KMS-11 (cell line): ENCODE measurements around the gene DAZAP2.
A peak's percentile ranks its signal among the peaks of the same experiment; 100 is the strongest.
"Not testable (repeated sequence)": the region's sequence is repeated elsewhere in the genome, so short reads cannot be mapped to it uniquely, and the experiment has no call there.

ENCODE experiments used
- H2AFZ ChIP-seq: fragments of 200-600 bp; sonication (generic); 2 replicates; pipeline ENCODE4 v1.6.1; 2016; ENCODE audit warnings: antibody characterized with exemption, mixed run types, low read depth
- H3K27ac ChIP-seq: fragments of 200-600 bp; sonication (generic); 2 replicates; pipeline ENCODE4 v1.6.1; 2016; ENCODE audit warnings: mild to moderate bottlenecking, mixed run types
- H3K27me3 ChIP-seq: fragments of 200-600 bp; sonication (generic); 2 replicates; pipeline ENCODE4 v1.6.1; 2017; ENCODE audit warnings: mild to moderate bottlenecking, low read depth, mixed run types, moderate library complexity; ENCODE audit not compliant: insufficient read depth
- H3K36me3 ChIP-seq: fragments of 200-600 bp; sonication (generic); 2 replicates; pipeline ENCODE4 v1.6.1; 2017; ENCODE audit warnings: mild to moderate bottlenecking, mixed run types; ENCODE audit not compliant: insufficient read depth
- H3K4me1 ChIP-seq: fragments of 200-600 bp; sonication (generic); 2 replicates; pipeline ENCODE4 v1.6.1; 2016; ENCODE audit warnings: mild to moderate bottlenecking, low read depth, mixed run types; ENCODE audit not compliant: poor library complexity, severe bottlenecking
- H3K4me2 ChIP-seq: fragments of 200-600 bp; sonication (generic); 2 replicates; pipeline ENCODE4 v1.7.0; 2016; ENCODE audit warnings: mild to moderate bottlenecking, mixed run types
- H3K4me3 ChIP-seq: fragments of 200-600 bp; sonication (generic); IDR thresholded peaks from 2 replicates; pipeline ENCODE4 v1.6.1; 2017; ENCODE audit warnings: low read depth, low read length, mixed read lengths; ENCODE audit not compliant: insufficient read depth
- H3K79me2 ChIP-seq: fragments of 200-600 bp; sonication (generic); 2 replicates; pipeline ENCODE4 v1.6.1; 2016; ENCODE audit warnings: low read depth, mixed run types; ENCODE audit not compliant: insufficient read depth
- H3K9ac ChIP-seq: fragments of 200-600 bp; sonication (generic); 2 replicates; pipeline ENCODE4 v1.6.1; 2016; ENCODE audit warnings: mild to moderate bottlenecking, mixed run types
- H4K20me1 ChIP-seq: fragments of 200-600 bp; sonication (generic); 2 replicates; pipeline ENCODE4 v1.6.1; 2016; ENCODE audit warnings: mild to moderate bottlenecking, mixed run types; ENCODE audit not compliant: insufficient read depth
- TF ChIP-seq, protein P1 (sequence below): fragments of 200-600 bp; sonication (generic); conservative IDR thresholded peaks from 2 replicates; pipeline ENCODE4 v1.6.1; 2017; ENCODE audit warnings: low read depth, mild to moderate bottlenecking, antibody characterized with exemption, low read length, moderate library complexity, mixed read lengths

The DAZAP2 gene

DNA sequence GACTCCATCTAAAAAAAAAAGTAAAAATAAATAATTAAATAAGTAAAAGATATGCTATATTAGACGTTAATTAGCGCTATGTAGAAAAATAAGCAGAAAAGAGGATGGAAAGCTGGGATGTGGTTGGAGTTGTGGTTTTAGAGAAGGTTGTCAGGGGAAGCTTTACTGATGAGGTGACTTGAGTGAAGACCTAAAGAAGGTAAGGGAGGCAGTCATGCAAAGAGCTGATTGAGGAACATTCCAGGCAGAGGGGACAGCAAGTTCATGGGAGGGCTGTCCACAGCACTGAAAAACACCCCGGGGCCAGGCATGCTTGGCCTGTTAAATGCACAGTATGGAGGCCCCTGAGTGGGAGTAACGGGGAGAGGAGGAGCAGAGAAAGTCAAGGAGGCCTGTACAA, 15.9 kb downstream of the DAZAP2 start:
- H3K27ac ChIP-seq = no peak overlapping the region
- TF ChIP-seq, protein P1, sequence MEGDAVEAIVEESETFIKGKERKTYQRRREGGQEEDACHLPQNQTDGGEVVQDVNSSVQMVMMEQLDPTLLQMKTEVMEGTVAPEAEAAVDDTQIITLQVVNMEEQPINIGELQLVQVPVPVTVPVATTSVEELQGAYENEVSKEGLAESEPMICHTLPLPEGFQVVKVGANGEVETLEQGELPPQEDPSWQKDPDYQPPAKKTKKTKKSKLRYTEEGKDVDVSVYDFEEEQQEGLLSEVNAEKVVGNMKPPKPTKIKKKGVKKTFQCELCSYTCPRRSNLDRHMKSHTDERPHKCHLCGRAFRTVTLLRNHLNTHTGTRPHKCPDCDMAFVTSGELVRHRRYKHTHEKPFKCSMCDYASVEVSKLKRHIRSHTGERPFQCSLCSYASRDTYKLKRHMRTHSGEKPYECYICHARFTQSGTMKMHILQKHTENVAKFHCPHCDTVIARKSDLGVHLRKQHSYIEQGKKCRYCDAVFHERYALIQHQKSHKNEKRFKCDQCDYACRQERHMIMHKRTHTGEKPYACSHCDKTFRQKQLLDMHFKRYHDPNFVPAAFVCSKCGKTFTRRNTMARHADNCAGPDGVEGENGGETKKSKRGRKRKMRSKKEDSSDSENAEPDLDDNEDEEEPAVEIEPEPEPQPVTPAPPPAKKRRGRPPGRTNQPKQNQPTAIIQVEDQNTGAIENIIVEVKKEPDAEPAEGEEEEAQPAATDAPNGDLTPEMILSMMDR = no peak
- H3K79me2 ChIP-seq = no peaks in the 10 kb centered on the region

DNA sequence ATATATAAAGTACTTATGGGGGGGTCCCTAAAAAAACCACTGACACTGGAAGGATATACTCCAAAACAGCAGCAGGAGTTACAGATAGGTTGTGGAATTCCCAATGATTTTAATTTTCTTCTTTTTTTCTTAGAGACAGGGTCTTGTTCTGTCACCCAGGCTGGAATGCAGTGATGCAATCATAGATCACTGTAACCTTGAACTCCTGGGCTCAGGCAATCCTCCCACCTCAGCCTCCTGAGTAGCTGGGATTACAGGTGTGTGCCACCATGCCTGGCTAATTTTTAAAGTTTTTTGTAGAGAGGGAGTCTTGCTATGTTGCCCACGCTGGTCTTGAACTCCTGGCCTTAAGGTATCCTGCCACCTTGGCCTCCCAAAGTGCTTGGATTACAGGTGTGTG, 21.0 kb downstream of the DAZAP2 start:
- H3K4me1 ChIP-seq, H3K4me3 ChIP-seq, H3K27me3 ChIP-seq, H3K27ac ChIP-seq, H3K36me3 ChIP-seq, H2AFZ ChIP-seq, H4K20me1 ChIP-seq, H3K4me2 ChIP-seq, H3K79me2 ChIP-seq, H3K9ac ChIP-seq: not testable (repeated sequence)

More for the DNA sequence above, 15.9 kb downstream of the DAZAP2 start:
- no peaks in the 10 kb centered on the region for H3K27me3 ChIP-seq
- no peak overlapping the region for H3K9ac ChIP-seq
- no peaks in the 10 kb centered on the region for H3K36me3 ChIP-seq
- no peaks in the 10 kb centered on the region for H4K20me1 ChIP-seq
- no peak overlapping the region for H3K4me3 ChIP-seq
- no peak overlapping the region for H3K4me2 ChIP-seq
- no peaks in the 10 kb centered on the region for H3K4me1 ChIP-seq
- H2AFZ ChIP-seq = no peak overlapping the region

DNA sequence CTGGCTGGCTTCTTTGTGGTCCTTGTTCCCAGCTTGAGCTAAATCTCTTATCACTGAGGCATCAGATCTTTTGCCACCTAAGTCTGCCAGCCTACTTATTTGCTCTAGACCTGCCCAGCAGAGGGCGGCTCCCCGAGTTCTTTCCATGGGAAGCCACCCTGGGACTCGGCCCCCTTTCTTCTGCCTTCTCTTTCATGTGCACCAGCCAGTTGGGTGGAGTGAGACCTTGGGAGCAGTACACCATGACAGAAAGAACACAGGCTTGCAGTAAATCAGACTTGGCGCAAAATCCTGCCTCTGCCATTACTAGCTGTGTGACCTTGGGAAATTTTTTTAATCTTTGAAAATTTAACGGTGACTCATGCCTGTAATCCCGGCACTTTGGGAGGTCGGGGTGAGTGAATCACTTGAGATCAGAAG, 24.1 kb downstream of the DAZAP2 start:
- Histone ChIP-seq H3K79me2 (no peaks in the 10 kb centered on the region), H2AFZ (no peak overlapping the region), H3K9ac (no peak overlapping the region), H3K27ac (no peak overlapping the region), H3K27me3 (no peaks in the 10 kb centered on the region), H3K4me3 (no peak overlapping the region), H4K20me1 (no peaks in the 10 kb centered on the region), H3K36me3 (no peaks in the 10 kb centered on the region), H3K4me2 (no peak overlapping the region), H3K4me1 (peaks cover 8% of the 10 kb centered on the region)
- TF ChIP-seq, protein P1 = peak; percentile 36; the same call in 1 of the 2 replicates

DNA sequence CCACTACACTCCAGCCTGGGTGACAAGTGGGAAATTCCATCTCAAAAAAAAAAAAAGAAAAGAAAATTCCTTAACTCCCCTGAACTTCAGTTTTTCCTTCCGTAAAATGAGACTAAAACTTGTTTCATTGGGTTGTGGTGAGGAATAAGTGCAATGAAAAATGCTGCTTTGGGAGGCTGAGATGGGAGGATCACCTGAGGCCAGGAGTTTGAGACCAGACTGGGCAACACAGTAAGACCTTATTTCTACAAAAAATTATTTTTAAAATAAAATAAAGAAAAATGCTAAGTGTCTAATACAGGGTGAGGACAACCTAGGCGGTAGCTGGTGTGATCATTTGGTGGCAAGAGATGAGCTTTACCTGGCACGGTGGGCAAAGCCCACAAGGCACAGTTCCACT, 24.7 kb downstream of the DAZAP2 start:
- Histone ChIP-seq H3K27me3 (no peaks in the 10 kb centered on the region), H3K79me2 (no peaks in the 10 kb centered on the region), H3K27ac (no peak overlapping the region), H3K4me1 (peaks cover 8% of the 10 kb centered on the region), H4K20me1 (no peaks in the 10 kb centered on the region), H3K36me3 (no peaks in the 10 kb centered on the region), H3K4me2 (no peak overlapping the region), H2AFZ (no peak overlapping the region), H3K9ac (no peak overlapping the region), H3K4me3 (no peak overlapping the region)
- TF ChIP-seq, protein P1 = no peak

DNA sequence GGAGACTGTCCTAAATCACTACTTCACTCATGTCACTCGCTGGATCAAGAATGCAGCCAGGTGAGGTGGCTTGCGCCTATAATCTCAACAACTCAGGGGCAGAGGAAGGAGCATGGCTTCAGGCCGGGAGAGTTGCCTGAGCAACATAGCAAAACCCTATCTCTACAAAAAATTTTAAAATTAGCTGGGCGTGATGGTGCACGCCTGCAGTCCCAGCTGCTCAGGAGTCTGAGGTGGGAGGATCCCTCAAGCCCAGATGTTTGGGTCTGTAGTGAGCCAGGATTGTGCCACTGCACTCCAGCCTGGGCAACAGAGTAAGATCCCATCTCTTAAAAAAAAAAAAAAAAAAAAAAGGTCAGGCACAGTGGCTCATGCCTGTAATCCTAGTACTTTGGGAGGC, 25.7 kb downstream of the DAZAP2 start:
- Histone ChIP-seq H3K4me2 (no peak overlapping the region), H2AFZ (no peak overlapping the region), H4K20me1 (no peaks in the 10 kb centered on the region), H3K79me2 (no peaks in the 10 kb centered on the region), H3K4me3 (no peak overlapping the region), H3K36me3 (no peaks in the 10 kb centered on the region), H3K9ac (no peak overlapping the region), H3K27ac (no peak overlapping the region), H3K27me3 (no peaks in the 10 kb centered on the region), H3K4me1 (peaks cover 8% of the 10 kb centered on the region)
- TF ChIP-seq, protein P1 = no peak
